Caki2 (cell line): ENCODE measurements around the gene ISOC1. TPM values are rescaled to one million over a fixed set of nuclear protein-coding genes. Genes with fewer than 3 reads are reported as not detected.

ENCODE experiments used
- DNase-seq: peaks from one replicate; pipeline ENCODE4 v3.0.0-alpha.2; 2015; ENCODE audit warnings: low read depth
- in situ Hi-C: cut with HindIII; loops from 2 replicates; pipeline ENCODE4 v1.10.0; 2016; ENCODE audit warnings: low sequenced_read_pairs, low pct_unique_long_range_greater_than_20kb, mixed read lengths
- total RNA-seq: library from RNA; depleted of rRNA; stranded (reverse); fragments of >200 nt; shearing (Covaris generic); gene quantifications from 2 replicates; pipeline ENCODE4 v1.2.3, GENCODE V29; 2014; ENCODE audit warnings: low replicate concordance; rRNA removed

Gene ISOC1
- total RNA-seq, 1 experiment from 2014 or later: 32.0 TPM

DNA sequence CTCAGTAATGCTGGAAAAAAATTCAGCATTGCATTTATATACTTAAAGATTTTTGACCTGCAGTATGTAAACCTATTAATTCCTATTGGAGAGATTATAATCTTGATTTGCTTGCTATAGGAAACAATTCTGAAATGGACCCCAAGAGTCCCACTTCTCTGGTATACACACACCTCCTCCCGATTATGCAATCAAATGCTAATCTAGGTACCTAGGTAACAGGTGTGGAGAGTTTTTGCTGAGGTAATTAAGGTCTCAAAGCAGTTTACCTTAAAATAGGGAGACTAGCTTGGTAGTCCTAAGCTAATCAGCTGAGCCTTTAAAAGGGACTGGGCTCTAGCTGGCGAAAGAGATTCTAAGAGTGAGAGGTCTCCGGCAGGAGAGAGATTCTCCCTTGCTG is 22.2 kb downstream of the ISOC1 start:
- in situ Hi-C loops: no loop called here
- DNase-seq: no peak

DNA sequence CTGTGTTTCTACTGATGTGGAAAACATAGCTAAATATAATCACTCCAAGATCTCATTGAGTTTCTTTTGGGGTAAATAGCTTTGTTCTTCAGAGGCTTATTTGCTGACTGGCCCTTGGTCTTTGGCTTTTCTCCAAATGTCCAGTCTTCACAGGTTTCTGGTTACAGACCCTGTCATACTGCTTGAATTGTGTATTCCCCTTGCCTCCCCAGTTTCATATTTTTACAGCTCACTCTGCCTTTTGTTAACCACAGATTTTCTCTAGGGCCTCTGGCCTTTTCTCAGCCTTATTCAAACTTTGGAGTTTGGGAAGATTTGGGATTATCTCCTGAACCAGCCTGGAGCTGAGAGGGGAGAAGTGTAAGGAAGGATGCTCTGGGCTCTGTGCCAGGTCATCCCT is 23.9 kb downstream of the ISOC1 start:
- in situ Hi-C loops: no loop called here
- DNase-seq: no peak

DNA sequence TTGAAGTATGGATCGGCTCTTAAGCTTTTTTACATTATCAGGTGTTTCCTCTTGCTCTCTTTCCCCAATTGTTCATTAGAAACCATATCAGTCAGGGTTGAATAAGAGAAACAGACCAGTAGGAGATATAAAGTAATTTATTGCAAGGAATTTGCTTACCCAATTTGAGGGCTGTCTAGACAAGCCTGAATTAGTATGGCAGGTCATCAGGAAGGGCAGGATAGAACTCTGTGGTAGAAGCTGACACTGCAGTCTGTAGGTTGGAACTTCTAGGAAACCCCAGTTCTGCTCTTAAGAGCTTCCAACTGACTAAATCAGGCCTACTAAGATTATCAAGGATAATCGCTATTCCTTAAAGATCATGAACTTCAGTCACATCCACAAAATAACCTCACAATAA is 24.3 kb downstream of the ISOC1 start:
- in situ Hi-C loops: no loop called here
- no peak for DNase-seq

DNA sequence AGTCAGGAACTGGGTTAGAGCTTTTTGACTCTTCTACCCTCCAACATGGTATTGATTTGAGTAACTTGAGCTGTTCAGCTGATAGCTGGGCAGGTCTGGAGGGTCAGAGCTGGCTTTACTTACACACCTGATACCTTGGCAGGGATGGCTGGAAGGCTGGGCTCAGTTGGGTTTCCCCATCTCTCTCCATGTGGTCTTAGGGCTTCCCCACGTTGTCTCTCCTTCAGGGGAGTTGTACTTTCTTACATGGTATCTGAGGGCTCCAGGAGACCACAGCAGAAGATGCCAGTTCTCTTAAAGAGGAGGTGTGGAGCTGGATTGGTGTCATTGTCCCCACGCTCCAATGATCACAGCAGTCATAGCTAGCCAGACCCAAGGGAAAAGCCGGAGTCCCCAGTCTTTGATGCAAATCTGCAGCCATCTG is 25.6 kb downstream of the ISOC1 start:
- in situ Hi-C loops: no loop called here
- no peak for DNase-seq

DNA sequence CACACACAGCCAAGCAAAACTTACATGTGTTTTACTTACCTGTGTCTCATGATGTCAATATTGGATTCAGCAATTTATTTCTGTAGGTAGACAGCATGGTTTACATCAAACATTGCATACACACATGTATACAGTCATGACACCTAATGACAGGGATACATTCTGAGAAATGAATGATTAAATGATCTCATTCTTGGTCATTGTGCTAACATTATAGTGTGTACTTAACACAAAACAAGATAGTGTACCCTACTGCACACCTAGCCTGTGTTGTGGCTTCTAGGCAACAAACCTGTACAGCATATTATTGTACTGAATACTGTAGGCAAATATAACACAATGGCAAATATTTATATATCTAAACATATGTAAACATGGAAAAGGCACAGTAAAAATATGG is 28.0 kb downstream of the ISOC1 start:
- in situ Hi-C loops: no loop called here
- DNase-seq: no peak

DNA sequence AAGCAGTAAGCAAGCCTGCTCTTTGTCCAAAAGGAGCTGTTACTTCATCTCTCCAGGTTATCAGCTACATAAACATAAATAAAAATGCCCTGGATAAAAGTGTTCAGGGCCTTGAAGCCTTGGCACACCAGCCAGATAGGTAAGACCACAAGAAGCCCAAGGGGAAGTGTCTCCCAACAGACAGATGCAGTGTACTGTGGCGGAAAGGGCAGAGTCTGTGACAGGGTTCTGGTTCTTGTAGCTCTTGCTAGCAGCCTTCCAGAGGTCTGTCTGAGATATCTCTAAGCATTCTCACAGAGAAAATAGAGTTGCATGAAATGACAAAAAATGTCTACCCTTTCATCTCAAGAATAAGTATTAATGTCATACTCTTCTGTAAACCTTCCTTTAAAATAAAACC is 30.1 kb downstream of the ISOC1 start:
- in situ Hi-C loops: no loop called here
- no peak for DNase-seq

DNA sequence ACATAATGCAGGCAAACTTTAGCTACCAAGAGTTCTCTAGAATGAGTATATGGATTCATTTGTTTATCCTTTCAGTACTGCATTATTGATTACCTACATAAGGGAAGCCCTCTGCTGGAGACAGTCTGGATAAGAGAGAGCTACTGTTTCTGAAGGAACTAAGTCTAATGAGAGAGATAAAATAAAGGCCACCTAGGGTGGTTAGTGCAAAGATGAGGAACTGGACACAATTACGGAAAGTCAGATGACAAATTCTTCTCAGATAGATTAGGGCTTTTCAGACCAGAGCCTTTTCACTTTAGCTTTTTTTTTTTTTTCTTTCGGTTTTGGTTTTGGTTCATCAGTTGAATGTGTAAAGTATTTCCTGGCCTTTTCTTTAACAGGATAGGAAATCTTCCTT is 31.3 kb downstream of the ISOC1 start:
- no peak for DNase-seq
- in situ Hi-C loops: no loop called here

DNA sequence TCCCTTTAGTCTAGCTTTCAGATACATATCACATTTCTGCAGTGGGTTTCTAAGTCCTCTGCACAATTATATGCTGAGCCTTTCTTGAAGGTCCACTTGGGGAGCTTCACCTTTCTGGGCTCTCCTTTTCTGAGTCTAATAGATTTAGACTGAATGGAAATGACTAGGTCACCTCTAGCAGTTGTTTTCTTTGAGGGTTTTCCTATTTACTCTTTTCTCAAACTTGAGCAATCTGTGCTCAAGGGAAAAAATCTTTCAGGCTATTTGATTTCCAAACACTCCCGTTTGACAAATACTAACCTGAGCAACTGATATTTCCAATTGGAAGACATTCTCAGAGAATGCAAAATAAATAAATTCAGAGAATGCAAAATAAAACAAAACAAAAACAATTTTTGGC is 39.0 kb downstream of the ISOC1 start:
- DNase-seq: no peak
- in situ Hi-C loops: no loop called here

DNA sequence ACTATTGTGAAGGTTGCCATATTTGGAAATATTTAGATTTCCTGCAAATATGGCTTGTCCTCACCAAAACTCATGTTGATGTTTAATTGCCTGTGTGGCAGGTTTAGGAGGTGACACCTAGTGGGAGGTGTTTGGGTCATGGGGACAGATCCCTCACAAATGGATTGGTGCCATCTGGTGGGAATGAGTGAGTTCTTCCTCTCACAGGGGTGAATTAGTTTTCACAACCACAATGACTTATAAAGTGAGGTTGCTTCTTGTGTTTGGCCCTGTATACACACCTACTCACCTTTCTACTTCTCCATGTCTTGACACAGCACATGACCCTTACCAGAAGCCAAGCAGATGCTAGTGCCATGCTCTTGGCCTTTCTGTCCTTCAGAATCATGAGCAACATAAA is 41.1 kb downstream of the ISOC1 start:
- DNase-seq: no peak
- in situ Hi-C loops: no loop called here

DNA sequence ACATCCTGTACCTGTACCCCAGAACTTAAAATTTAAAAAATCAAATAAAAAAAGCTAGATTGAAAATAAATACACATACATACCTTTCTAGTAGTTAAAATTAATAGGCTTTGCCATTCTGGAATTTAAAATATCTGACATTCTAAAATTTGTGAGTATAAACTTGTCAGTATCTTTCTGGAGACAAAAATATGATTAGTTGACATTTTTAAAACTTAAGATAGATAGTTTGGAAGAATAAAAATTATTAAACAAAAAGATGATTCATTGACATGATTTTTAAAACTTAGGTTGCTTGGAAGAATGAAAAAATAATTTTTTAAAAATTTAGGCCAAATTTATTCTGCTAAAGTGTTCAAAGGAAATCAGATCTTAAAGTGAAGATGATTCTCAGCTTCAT is 43.1 kb downstream of the ISOC1 start:
- in situ Hi-C loops: no loop called here
- no peak for DNase-seq

DNA sequence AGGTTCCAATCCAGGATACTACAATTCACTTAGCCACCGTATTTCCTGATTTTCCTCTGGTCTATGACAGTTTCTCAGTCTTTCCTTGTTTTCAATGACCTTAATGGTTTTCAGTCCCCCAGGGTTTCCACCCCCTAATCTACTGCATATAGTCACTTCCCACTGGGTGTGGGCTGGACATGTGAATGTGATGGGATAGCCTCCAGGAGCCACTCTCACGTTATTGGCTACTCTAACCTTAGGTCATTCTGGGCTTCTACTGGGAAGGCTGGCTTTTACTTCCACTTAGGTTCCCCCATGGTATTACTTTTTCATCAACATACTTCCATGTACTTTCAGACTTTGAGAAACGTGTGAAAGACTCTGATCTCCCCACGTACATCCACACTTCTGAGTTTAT is 46.5 kb downstream of the ISOC1 start:
- in situ Hi-C loops: no loop called here
- no peak for DNase-seq

DNA sequence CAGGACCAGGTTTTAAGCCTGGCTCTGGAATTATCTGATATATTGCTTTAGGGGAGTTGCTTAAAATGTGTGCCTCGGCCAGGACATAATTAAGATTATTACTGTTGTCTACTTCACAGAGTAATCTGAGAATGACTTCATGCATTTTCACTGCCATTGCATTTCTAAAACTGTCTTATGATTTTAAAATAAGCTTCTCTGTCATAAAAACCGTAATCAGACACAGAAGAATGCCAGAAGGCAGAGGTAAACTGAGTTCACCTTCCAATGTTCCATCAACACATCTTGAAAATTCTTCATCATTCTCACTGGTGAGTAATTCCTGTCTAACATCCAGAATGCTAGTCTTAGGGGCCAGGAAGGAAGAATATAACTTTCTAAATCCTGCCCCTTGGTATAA is 47.1 kb downstream of the ISOC1 start:
- in situ Hi-C loops: no loop called here

DNA sequence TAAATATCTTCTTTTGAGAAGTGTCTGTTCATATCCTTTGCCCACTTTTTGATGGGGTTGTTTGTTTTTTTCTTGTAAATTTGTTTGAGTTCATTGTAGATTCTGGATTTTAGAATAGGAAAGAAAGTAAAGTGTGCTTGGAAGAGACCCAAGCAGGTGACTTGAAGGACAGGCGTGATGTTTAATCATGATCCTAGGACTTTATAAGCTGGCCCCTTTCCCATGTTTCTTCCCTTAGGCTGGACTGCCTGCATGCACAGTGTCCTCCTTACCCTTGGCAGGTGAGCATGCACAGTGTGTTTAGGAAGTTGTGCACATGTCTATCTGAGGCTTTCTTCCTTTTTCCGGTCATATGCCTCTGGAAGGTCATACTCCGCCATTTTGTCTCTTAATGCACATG is 61.3 kb downstream of the ISOC1 start:
- in situ Hi-C loops: no loop called here
- DNase-seq: no peak

More for the DNA sequence above, 47.1 kb downstream of the ISOC1 start:
- no peak for DNase-seq

DNA sequence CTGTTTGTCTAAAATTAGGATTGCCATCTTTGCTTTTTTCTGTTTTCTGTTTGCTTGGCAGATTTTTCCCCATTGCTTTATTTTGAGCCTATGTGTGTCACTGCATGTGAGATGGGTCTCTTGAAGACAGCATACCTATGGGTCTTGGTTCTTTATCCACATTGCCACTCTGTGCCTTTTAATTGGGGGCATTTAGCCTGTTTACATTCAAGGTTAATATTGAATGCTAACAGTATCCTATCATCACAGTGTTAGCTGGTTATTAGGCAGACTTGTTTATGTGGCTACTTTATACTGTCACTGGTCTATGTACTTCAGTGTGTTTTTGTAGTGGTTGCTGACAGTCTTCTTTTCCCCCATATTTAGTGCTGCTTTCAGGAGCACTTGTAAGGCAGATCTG is 67.3 kb downstream of the ISOC1 start:
- no peak for DNase-seq
- in situ Hi-C loops: no loop called here

Other genes with a start within 250 kb of the ISOC1 start
- gene SLC27A6, start 129.3 kb upstream of the ISOC1 start, total RNA-seq: not detected in 2 replicates